Skin of body (tissue), 2 donors: ENCODE data around the gene PFKP. TPM values are rescaled to one million over a fixed set of nuclear protein-coding genes. Genes with fewer than 3 reads are reported as not detected.

Source experiments
- DNase-seq: peaks from one replicate; lab custom pipeline; 2025; lab: John Stamatoyannopoulos, UW
- total RNA-seq: library from RNA; depleted of rRNA; stranded (reverse); fragments of >200 nt; gene quantifications from one replicate; pipeline ENCODE4 v1.2.3, GENCODE V29; 2014

Gene PFKP
- total RNA-seq, 1 donor from 2014 or later: 14.1 TPM

DNA sequence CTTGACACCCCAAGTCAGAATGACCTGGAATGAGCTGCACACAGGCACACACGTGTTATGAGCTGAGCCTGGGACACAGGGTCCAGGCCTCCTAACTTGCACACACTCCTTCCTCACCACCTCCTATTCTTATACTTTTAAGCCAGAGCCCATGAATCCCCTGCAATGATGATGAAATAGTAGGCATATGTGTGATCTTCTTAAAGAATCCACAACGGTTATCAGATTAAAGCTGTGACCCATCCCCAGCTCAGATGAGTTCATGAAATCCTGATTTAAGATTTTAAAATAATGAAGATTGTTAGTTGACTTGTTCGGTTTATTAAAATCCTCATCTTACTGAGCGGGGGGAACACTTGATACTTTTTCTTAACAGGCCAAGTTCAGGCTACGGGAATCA is 66.6 kb downstream of the PFKP start:
- DNase-seq: no peak

DNA sequence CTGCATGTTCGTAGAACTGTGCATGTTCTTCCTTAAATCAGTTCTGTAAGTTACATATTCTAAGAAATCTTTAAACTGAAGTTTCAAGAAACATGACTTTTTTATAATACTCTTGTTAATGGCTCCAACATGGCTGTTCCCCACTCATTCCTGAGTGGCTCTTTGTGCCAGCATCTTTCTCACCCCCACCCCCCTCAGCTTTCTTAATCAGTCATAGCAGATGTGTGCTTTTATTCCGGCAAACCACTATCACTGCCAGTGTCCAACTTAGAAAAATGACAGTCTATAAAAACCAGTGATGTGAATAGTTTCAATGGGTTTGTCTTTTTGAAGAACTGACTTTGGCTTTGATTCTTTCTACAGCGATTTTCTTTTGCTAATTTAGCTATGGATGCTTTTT is 67.7 kb downstream of the PFKP start:
- DNase-seq: no peak

DNA sequence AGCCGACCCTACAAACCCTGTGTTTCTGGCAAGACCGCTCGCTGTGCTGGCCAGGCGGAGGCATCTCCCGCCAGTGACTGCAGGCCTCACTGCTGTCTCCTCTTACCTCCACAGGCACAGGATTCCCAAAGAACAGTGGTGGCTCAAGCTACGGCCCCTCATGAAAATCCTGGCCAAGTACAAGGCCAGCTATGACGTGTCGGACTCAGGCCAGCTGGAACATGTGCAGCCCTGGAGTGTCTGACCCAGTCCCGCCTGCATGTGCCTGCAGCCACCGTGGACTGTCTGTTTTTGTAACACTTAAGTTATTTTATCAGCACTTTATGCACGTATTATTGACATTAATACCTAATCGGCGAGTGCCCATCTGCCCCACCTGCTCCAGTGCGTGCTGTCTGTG is 69.0 kb downstream of the PFKP start:
- no peak for DNase-seq

DNA sequence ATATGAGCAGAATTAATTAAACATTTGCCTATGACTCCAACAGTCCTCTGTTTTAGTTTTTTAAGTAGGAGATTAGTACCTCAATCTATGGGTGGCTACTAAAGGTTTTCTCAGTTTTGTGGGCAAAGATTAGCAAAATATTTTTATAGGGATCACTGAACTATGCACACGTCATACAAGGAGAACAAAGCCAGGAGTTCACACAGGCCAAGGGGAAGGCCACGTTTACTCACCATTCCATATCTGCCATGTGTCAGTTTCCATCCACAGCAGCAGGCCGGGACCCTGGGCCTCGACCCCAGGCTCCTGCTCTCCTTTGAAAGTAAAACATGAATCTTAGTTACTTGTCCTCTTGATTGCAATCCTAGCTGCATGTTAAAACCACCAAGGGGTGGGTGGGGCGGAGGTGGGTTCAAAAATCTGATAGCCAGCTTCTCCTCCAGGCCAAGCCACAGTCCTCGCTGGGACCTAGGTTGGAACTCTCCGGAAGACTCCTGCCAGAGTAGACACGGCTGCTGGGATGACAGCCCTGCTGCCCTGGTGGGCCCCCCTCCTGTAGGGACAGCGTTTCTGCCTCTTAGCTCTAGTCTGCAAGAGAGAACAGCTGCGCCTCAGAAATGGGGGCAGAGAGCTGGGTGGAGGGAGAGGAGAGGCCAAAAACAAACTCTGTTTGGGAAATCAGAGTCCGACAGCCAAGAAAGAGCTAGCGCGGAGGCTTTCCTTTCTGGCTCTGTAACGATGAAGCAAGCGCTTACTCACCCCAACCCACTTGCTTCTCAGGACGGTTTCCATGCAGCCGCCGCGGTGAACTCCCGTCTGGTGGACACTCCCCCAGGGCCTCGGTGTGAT is 69.6 kb downstream of the PFKP start:
- DNase-seq: peak; percentile 25

DNA sequence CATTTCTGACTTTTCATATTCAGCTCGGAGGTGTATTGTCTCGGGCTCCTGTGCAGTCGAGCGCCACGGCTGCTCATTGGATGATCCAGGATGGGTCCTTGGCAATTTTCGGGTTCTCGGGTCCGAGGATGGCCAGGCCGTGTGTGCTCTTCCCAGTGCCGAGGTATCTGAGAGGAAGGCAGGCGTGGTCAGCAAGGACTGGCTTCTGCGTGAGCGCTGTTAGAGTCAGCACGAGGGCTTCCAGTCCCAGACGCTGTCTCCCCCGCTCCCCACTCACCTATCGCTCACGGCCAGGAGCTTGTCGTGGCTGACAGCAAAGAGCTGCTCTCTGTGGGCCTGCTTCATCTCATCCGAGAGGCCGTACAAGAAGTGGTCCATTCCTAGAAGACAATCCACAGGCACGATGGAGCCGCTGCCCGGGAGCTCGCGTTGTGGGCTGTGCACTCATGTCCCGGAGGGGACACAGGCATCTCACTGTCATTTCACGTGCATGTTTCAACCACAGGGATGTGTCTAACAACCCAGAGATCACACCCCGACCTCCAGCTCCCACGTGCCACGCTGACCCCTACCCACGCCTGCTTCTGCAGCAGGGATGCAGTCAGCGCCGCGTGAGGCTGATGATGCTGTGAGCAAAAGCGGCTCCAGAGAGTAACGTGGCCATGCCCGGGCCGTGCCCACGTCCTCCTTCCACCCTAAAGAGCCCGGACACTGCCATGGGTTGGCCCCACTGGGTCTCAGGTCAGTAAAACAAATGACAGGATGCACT is 70.8 kb downstream of the PFKP start:
- DNase-seq: no peak

DNA sequence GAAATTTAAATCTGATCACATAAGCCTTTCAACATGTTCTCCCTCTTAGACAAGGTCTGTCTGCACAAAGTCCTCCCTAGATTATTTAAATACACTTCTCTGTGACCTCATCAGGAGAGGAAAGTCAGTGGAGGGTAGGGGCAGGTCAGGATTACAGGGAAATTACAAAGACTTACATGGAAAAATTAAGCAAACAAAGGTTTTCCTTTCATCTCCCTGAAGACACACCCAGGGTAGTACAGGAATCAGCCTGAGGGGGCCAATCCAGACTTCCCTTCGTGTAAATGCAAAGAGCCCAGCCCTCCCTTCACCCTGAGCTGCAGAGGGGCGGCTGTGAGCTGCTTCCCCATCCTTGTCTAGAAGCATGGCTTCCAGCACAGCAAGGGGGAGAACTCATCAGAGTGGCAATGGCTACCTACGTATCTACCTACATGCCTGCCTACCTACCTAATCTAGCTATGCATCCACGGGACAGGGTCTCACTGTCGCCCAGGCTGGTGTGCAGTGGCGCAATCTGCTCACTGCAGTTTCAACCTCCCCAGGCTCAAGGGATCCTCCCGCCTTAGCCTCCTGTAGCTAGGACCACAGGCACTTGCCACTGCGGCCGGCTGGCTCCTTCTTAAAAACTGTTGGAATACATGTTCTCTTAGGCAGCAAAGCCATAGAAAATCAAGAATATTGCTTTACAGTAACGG is 72.0 kb downstream of the PFKP start:
- DNase-seq: no peak

DNA sequence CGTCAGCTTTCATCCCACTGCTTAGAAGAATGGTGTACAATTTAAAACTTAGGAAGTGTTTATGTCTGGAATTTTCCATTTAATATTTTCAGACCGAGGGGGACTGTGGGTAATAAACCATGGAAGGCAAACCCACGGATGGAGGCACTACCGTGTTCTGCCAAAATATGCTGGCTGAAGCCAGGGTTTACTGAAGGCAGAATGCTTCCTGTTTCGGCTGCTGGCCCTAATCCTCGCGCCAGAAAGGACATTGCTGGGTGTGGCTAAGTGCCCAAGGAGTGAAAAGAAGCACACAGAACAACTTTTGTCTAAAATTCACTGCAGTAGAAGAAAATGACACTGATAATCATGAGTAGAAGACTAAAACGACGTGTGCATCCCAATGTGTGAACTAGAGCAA is 72.9 kb downstream of the PFKP start:
- DNase-seq: no peak

DNA sequence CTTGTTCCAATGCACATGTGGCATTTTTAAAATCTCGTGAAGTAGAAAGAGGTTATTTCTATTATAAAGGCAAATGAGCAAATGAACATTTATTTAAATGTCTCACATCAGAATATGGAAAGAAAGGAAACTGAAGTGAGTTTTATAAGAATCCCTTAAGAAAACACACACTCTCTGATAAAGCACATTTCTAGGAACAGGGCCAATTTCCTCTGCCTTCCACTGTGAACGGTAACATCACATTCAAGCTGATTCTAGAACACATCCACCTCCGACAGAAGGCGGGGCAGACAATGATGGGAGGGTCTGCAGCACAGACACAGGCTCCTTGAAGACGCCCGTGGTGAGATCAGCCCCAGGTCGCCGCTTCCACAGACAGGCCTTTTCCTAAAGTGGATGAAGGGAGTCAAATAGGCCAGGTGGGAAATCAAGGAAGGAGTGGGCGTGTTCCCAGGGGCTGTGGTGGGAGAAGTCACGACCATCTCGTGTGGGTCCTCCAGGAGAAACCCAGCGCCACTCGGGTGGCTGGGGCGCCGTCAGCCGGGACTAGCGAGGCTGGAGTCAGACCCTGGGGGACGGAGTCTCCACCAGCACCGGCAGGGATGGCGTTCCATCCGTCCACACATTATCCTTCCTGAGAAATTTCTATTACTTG is 74.1 kb downstream of the PFKP start:
- no peak for DNase-seq

DNA sequence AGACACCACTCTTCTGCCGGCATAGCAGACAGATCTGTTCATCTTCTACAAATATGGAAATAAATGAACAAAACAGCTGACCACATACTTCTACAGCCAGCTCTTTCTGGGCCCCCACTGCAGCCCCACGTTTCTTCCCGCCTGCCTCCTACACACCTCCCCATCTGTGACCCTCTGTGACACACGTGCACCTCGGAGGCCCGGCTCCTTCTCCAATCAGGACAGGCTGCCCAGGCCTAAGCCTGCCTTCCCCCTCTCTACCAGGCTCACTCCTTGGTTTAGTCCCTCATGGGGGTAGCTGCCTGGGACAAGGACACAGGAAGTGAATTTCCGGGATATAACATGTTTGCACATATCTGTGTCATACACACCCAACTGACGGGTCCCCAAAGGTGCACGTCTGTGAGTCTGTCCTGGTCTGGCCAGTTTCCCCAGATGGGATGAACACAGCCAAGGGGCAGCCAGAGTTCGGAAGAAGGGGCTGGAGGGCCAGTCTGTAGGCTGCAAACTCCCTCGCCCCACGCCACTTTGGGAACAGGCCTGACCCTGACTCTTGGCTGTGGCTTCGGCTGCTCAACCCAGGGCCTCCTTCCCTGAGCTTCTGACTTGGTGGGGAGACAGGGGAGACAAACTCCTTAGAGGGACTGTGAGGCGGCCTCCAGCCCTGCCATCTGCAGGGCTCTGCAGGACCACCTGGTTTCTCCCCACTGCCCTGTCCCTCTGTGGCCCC is 75.0 kb downstream of the PFKP start:
- no peak for DNase-seq

DNA sequence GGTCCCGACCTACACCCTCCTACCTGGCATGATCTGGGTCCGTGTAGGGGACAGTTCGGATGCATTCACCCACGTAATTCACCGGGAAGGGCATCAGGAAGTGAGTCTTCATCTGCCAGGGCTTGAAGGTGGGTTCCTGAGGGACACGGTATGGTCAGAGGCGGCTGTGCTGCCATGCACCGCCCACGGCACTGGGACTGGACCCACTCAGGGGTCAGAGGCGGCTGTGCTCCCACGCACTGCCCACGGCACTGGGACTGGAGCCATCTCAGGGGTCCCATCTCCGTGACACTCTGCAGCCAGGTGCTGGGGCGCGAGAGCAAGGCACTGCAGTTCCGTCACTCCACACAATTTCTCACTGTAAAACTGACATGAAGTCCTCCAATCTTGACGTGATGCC is 76.0 kb downstream of the PFKP start:
- DNase-seq: no peak

DNA sequence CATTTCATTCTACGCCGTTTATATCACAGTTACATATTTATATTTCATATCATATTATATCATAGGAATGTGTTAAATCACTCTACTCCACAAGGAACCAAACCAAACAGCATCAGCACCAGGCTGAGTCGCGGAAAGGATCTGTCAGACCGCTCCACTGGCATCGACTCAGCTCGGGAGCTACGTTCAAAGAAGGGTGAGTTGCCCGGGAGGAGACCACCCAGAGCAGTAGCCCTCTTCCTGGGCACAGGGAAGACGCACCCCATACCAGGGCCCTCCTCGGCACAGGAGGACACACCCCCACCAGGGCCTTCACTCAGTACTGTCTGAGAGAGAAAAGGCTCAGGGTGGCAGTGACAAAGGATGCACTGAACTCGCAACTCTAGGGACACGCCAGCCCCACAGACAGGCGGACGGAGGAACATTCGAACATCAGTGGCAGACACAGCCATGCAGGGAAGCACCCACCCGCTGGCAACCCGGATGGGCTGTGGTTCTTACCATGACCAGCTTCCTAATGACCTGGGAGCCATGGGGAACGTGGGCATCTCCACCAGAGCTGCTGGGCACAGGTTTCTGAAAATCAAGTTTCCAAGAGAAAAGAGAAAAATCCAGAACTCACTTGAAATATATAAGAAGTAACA is 76.6 kb downstream of the PFKP start:
- no peak for DNase-seq

DNA sequence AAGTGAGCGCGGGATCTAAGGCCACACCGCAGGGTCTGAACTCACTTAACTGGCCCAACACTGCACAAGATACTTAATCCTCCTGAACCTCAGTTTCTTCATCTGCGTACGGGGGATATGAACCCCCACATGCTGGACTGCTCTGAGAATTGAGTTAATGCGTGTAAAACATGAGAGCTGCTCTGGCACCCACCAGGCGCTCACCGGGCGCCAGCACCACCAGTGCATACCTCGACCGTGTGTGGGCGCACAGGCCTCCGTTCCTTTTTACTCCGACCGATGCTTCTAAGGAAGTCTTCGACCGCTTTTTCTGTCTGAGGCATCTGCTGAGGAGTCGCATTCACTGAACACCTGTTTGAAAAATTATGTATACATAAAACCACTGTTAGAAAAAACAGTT is 78.0 kb downstream of the PFKP start:
- no peak for DNase-seq

DNA sequence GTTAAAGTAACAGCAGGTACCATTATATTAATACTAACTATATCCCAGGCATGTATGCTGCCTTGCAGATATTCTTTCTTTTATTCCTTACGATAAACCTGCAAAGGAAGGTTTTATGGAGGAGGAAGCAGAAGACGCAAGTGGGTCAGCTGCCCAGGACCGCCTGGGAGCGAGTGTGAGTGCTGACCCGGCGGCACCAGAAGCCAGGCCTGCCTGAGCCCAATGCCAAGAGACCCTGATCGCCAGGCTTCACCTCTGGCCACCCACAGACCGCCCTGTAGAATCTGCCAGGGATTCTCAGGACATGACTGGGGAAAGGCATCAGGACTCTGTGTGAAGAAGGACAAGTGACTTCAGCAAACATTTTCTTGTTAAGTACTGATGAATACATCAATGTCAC is 78.9 kb downstream of the PFKP start:
- no peak for DNase-seq

DNA sequence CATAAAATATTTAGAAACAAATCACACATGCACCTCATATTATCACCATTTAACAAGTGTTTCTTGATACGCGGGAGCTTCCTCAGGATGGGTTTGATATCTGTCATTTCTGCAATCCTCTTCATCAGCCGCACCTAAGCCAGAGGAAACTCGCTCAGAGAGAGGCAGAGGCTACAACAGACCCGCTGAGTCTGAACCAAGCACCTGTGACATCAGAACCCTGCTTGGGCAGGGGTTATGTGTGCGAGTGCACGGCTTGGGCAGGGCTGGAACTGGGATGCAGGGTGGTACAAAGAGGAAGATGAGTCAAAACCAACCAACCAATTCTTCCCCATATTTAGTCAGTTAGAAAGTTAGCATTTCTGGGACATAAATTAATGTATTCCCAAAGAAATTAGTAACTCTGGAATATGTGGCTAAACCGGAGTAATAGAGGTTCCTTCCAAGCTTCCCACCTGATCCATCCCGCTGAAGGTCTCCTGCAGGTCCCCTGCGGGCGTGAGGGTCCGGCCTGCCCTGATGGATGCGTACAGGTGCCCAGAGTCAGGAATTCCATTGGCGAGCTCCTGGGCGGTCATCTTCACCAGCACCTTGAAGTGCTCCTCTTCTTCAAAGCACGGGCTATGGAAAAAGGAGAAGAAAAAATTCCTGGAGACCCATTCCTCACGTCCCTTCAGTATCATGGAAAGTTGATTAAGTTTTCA is 79.9 kb downstream of the PFKP start:
- no peak for DNase-seq

DNA sequence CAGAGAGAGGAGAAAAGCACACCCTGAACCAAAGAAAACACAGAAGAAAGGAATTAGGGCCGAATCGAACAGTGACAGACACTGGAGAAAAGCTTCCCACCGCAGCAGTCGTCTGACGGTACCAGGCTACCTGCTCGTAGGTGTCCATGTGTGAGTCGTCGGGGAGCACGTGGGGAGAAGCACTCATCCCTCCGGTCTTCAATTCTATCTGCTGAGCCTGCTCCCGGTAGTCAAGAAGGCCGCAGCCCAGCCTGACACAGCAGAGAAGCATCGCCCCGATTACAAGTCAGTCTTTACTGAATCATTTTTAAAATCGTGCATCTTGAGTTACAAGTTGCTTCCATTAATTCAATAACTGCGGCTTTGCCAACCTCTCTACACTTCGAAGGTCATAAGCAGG is 80.7 kb downstream of the PFKP start:
- no peak for DNase-seq

DNA sequence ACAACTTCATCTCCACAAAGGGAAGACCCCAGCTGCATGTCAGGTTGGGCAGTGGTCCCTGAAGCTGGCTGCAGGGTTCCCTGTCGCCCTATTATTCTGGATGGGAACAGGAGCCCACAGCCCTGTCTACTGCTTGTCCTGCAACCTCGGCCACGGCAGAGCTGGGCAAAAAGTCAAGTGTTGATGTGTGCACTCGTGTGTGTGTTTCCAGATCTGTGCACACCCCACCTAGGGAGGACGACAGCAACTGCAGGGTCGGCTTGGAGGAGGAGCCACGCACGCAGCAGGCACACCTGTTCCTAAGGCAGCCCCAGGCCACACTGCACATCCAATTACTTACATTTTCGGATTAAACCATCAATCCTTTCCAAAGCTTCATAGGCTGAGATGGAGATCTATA is 81.6 kb downstream of the PFKP start:
- DNase-seq: no peak

DNA sequence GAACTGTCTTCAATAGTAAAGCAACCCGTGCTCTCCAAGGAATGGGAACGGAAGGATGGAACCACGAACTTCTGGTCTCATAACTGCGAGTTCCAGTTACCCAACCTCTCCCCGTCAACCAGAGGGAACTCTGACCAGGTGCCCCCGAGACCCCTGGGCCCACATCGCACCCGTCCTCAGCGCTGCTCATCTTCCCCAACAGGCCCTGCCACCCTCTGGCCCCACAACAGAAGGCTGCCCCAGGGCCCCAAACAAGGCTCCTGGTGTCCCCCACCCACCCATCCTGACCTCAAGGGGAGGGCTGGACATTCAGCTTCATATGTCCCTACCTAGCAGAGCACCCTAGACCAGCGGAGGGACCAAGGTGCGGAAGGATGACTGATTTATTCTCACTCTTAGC is 82.6 kb downstream of the PFKP start:
- DNase-seq: no peak

DNA sequence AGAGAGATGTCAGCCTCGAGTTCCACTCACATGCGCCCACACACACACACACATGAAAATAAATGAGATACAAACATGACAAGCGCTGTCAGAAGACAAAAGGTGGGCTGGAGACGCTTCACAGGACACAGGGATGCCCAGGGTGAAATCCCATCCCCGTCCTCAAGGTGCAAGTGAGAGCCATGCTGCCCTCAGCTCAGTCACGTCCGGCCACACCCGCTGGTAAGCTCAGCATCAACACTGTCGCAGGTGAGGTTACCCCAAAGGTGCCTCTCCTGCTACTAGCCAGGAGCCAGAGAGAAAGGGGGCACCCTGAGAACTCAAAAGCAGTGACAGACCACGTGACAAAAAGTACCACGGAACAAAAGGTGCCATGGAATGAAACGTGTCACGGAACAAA is 83.0 kb downstream of the PFKP start:
- no peak for DNase-seq

DNA sequence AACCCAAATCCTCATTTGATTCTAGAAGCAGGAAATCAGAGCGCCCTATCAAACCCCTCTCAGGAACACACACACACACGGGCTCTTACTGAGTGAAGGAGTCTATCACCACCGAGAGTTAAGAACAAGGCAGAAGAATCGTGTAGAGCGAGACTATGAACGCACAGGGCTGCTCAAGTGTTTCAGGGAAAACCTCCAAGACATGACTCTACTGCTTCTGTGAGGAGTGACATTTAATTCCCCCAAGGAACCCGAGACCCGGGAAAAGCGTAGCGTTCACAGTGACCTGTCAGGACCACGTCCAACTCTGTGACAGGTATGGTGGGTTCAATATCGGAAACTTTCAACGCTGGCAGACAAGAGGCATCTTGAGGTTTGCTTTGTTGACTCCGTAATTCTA is 83.6 kb downstream of the PFKP start:
- DNase-seq: no peak
